Measurements from ENCODE around the gene PTGER2.

Gene PTGER2

DNA sequence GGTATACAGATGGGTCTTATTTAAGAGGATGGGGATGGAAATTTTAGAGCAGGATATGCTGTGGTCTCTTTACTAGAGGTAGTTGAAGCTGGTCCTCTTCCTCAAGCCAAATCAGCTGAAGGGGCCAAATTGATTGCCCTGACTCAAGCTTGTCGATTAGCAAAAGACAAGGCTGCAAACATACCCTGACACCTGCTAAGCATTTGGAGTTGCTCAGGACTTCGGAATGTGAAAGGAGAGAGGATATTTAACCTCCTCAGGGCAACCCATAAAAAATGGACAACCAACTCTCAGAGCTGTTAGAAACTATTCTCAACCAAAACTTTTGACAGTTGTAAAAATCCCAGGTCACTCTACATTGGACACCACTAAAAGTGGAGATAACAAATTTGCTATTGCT lies 31.0 kb upstream of the PTGER2 start:
- TF ChIP-seq, protein P1, sequence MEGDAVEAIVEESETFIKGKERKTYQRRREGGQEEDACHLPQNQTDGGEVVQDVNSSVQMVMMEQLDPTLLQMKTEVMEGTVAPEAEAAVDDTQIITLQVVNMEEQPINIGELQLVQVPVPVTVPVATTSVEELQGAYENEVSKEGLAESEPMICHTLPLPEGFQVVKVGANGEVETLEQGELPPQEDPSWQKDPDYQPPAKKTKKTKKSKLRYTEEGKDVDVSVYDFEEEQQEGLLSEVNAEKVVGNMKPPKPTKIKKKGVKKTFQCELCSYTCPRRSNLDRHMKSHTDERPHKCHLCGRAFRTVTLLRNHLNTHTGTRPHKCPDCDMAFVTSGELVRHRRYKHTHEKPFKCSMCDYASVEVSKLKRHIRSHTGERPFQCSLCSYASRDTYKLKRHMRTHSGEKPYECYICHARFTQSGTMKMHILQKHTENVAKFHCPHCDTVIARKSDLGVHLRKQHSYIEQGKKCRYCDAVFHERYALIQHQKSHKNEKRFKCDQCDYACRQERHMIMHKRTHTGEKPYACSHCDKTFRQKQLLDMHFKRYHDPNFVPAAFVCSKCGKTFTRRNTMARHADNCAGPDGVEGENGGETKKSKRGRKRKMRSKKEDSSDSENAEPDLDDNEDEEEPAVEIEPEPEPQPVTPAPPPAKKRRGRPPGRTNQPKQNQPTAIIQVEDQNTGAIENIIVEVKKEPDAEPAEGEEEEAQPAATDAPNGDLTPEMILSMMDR (IDR thresholded peaks at IDR 0.05; ENCODE audit: low read depth, low read length, missing control alignments) = no peak
- no peak overlapping the region for H3K4me3 ChIP-seq (ENCODE audit: low read depth, low read length)
- DNase-seq (ENCODE audit: low read depth) = no peak

DNA sequence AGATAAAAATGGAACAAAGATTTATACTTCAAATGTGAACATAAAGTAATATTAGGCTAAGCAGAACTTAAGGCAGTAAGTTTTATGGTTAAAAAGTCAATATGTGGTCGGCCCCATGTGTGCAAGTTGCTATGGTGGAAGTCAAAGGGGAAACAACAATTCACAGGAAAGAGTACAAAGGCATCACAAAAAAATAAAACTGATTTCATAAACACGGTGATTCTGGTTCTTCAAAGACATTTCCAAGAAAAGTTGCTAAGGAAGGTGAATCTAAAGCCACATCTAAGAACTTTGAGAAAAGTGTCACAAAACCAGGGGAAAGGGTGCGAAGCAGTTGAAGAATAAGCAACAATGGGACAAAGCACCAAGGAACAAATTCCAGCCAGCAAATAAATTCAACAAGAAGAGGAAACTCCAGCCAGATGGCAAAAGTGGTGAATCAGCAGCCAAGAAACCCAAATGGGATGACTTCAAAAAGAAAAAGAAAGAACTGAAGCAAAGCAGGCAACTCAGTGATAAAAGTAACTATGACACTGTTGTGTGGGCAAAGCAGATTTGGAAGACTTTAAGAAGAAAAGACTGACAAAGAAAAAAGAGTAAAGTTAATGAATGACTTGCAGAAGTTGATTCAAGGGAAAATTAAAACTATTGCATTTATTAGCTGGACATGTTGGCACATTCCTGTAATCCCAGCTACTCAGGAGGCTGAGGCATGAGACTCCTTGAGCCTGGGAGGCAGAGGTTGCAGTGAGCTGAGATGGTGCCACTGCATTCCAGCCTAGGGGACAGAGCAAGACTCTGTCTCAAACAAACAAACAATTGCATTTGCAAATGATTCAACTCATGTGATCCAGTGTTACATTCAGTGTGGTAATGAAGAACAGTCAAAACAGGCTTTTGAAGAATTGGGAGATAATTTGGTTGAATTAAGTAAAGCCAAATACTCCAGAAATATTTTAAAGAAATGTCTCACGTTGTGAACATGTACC lies 27.2 kb upstream of the PTGER2 start:
- TF ChIP-seq, protein P1 (IDR thresholded peaks at IDR 0.05; ENCODE audit: low read depth, low read length, missing control alignments) = no peak
- no peak for DNase-seq (ENCODE audit: low read depth)

DNA sequence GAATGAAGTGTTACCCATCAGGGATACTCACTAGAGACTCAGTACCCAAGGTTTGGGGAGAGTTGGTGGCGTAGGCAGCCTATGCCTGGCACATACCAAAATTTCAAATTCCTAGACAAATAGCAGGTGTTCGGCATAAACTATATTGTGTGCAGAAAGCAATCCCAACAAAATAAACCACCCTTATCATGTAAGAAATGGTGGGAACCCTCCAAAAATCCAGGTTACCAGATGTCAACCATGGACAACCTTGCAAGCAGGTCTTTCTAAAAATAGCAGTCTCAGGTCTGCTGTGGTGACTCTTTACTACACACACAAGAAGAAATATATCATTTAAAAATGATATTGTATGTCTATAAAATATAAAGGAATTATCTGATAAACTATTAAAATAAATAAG lies 17.7 kb upstream of the PTGER2 start:
- no peak for DNase-seq (ENCODE audit: low read depth)
- TF ChIP-seq, protein P1 (IDR thresholded peaks at IDR 0.05; ENCODE audit: low read depth, low read length, missing control alignments) = no peak
- H3K4me3 ChIP-seq (ENCODE audit: low read depth, low read length) = no peak overlapping the region

More for the DNA sequence above, 27.2 kb upstream of the PTGER2 start:
- no peak overlapping the region for H3K4me3 ChIP-seq (ENCODE audit: low read depth, low read length)

DNA sequence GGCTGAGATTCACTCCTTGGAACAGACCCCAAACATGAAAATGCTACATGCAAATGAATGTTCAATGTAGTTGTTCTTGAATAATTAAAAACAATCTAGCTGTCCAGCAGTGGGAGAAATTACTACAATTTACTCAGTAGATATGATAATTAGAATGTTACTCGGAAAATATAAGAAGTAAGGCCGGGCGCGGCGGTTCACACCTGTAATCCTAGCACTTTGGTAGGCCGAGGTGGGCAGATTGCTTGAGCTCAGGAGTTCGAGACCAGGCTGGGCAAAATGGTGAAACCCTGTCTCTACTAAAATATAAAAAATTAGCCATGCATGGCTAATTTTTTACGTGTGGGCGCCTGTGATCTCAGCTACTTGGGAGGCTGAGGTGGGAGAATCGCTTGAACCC lies 15.3 kb upstream of the PTGER2 start:
- no peak for DNase-seq (ENCODE audit: low read depth)
- TF ChIP-seq, protein P1 (IDR thresholded peaks at IDR 0.05; ENCODE audit: low read depth, low read length, missing control alignments) = no peak

DNA sequence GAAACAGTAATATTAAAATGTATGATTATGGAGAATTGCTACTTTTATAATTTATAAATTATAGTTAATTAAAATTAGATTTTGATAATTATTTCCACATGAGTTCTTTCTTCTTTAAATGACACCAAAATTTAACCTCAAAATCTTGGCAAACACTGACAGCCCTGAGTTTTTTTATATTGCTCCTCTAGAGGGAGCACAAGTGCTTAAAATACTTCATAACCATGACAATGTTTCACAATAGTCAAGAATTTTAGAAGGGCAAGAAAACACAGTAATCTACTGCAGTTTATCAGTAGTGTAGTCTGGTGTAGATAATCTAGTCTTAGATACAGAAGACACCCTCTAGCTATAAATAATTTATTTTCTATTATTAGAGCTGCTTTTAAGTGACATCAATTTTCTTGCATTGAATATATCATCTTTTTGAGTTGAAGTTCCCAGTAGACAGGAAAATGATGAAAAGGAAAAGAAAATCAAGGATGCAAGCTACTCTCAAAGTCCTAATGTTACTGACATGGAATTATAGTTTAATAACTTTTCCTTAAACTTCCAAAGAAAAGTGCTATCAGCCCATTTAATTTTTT lies 14.3 kb upstream of the PTGER2 start:
- DNase-seq (ENCODE audit: low read depth) = peak; percentile 4
- TF ChIP-seq, protein P1 (IDR thresholded peaks at IDR 0.05; ENCODE audit: low read depth, low read length, missing control alignments) = peak; percentile 38
- no peak overlapping the region for H3K4me3 ChIP-seq (ENCODE audit: low read depth, low read length)

More for the DNA sequence above, 15.3 kb upstream of the PTGER2 start:
- no peak overlapping the region for H3K4me3 ChIP-seq (ENCODE audit: low read depth, low read length)

DNA sequence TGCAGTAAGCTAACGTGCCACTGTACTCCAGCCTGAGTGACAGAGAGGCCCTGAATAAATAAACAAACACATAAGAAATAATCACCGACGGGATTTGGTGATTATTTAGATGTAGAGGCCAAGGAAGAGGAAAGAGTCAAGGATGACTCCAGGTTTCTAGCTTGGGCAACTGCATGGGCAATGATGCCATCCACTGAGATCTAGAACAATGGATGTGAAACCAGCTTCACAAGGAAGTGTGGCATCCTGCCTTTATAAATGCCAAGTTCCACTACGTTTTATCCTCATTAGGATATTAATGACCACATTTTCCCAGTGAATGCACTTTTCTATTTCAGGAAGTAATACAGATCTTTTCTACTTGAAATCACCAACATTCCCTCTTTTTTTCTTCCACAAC lies 10.9 kb upstream of the PTGER2 start:
- DNase-seq (ENCODE audit: low read depth) = no peak
- H3K4me3 ChIP-seq (ENCODE audit: low read depth, low read length) = no peak overlapping the region
- TF ChIP-seq, protein P1 (IDR thresholded peaks at IDR 0.05; ENCODE audit: low read depth, low read length, missing control alignments) = no peak
